HepG2 (cell line): ENCODE results near the gene WNT1. TPM values are rescaled to one million over a fixed set of nuclear protein-coding genes. Genes with fewer than 3 reads are reported as not detected.

ENCODE experiments used
- ATAC-seq: fragments of 200-7000 bp; cut with Tn5 transposase; 3 replicates; pipeline ENCODE4 v1.9.1; 2020; ENCODE audit warnings: mild to moderate bottlenecking, moderate library complexity
- BruUV-seq: library from RNA; stranded (reverse); fragments of 400-500 nt; replicated peaks from 2 replicates; lab custom pipeline; 2021; lab: Mats Ljungman, UMichigan
- CTCF ChIA-PET: fragments of 300-600 bp; formaldehyde crosslinking; extraction: SDS; loops from one replicate; lab custom pipeline; 2021; ENCODE audit warnings: low total read pairs, inconsistent platforms, low intra/inter-chr PET ratio; lab: Yijun Ruan, JAX
- POLR2A ChIA-PET: fragments of 350-600 bp; sonication (Branson Sonifier 250); formaldehyde crosslinking; loops from one replicate; lab custom pipeline; 2020; ENCODE audit warnings: antibody characterized with exemption, inconsistent platforms; lab: Yijun Ruan, JAX
- DNase-seq: peaks from one replicate; pipeline ENCODE4 v3.0.0-alpha.2; 2015; ENCODE audit warnings: low spot score
- FAIRE-seq: peaks from 3 replicates; lab custom pipeline; 2011; peaks lifted over from hg19 to GRCh38; lab: Jason Lieb, UNC
- H2AFZ ChIP-seq: one replicate; pipeline ENCODE4 v1.6.1; 2011; ENCODE audit warnings: low read length, inconsistent platforms
- H3K27ac ChIP-seq: fragments of 300-600 bp; 3 replicates; pipeline ENCODE4 v1.8.0; 2011; ENCODE audit warnings: mixed run types, mild to moderate bottlenecking, mixed read lengths, low read length, inconsistent platforms; ENCODE audit not compliant: insufficient read depth; ENCODE audit errors: extremely low read length
- H3K27me3 ChIP-seq, 2 experiments: fragments of 200-600 bp in 1 of 2; 2 replicates in 1 of 2; 3 replicates in 1 of 2; pipeline versions ENCODE4 v1.6.0 to v1.8.0; 2011; ENCODE audit warnings: low read length in 2 of 2, mild to moderate bottlenecking in 2 of 2, moderate library complexity in 2 of 2, inconsistent platforms in 1 of 2; ENCODE audit not compliant: insufficient read depth in 2 of 2, control insufficient read depth in 1 of 2
- H3K36me3 ChIP-seq, 2 experiments: fragments of 200-600 bp in 1 of 2; replicated peaks in 1 of 2; 2 replicates in 1 of 2; 3 replicates in 1 of 2; pipeline versions ENCODE4 v1.5.1 to v1.8.0; 2011; ENCODE audit warnings: low read length in 2 of 2, inconsistent platforms in 1 of 2; ENCODE audit not compliant: insufficient read depth in 2 of 2, control insufficient read depth in 1 of 2
- H3K4me1 ChIP-seq: 2 replicates; pipeline ENCODE4 v1.5.1; 2012; ENCODE audit warnings: low read length, inconsistent platforms; ENCODE audit not compliant: insufficient read depth
- H3K4me2 ChIP-seq: 2 replicates; pipeline ENCODE4 v1.6.0; 2011; ENCODE audit warnings: low read depth, low read length, inconsistent platforms
- H3K4me3 ChIP-seq, 3 experiments: fragments of 200-600 bp in 1 of 3; sonication (generic), shearing (Covaris generic) in 1 of 3; replicated peaks in 1 of 3; 2 replicates each; pipeline ENCODE4 v1.5.1; 2011 to 2016; ENCODE audit warnings: low read length in 3 of 3, inconsistent platforms in 2 of 3, low read depth in 2 of 3, mild to moderate bottlenecking in 2 of 3, control low read depth in 1 of 3, mixed read lengths in 1 of 3; ENCODE audit not compliant: insufficient read depth in 1 of 3
- H3K79me2 ChIP-seq: one replicate; pipeline ENCODE4 v1.6.1; 2011; ENCODE audit warnings: low read length, inconsistent platforms; ENCODE audit not compliant: insufficient read depth
- H3K9ac ChIP-seq: 2 replicates; pipeline ENCODE4 v1.6.0; 2011; ENCODE audit warnings: mild to moderate bottlenecking, low read depth, low read length, inconsistent platforms; ENCODE audit not compliant: insufficient read depth
- H3K9me3 ChIP-seq: 2 replicates; pipeline ENCODE4 v1.5.1; 2012; ENCODE audit warnings: mild to moderate bottlenecking, low read length
- H4K20me1 ChIP-seq: 2 replicates; pipeline ENCODE4 v1.6.0; 2011; ENCODE audit warnings: inconsistent platforms, mild to moderate bottlenecking, low read length, moderate library complexity; ENCODE audit not compliant: insufficient read depth
- ATRX ChIP-seq: sonication (generic); formaldehyde crosslinking; IDR thresholded peaks from 2 replicates; pipeline ENCODE4 v1.4.0; 2020; ENCODE audit warnings: missing genetic modification reagents, borderline replicate concordance
- CERS6 ChIP-seq: sonication (generic); formaldehyde crosslinking; IDR thresholded peaks from 2 replicates; pipeline ENCODE4 v1.5.0; 2020; ENCODE audit warnings: missing genetic modification reagents
- CTCF ChIP-seq: sonication (generic); formaldehyde crosslinking; IDR thresholded peaks from 2 replicates; pipeline ENCODE4 v1.5.0; 2020; ENCODE audit warnings: mild to moderate bottlenecking, missing genetic modification reagents, moderate library complexity
- EED ChIP-seq: sonication (generic); formaldehyde crosslinking; IDR thresholded peaks from 2 replicates; pipeline ENCODE4 v1.5.0; 2020; ENCODE audit warnings: mild to moderate bottlenecking, missing genetic modification reagents
- MTF2 ChIP-seq: sonication (generic); formaldehyde crosslinking; IDR thresholded peaks from 2 replicates; pipeline ENCODE4 v1.5.0; 2020; ENCODE audit warnings: missing genetic modification reagents, borderline replicate concordance
- NFATC3 ChIP-seq: sonication (generic); formaldehyde crosslinking; IDR thresholded peaks from 2 replicates; pipeline ENCODE4 v1.5.1; 2020; ENCODE audit warnings: mild to moderate bottlenecking, missing genetic modification reagents
- RAD21 ChIP-seq: fragments of 450-650 bp; formaldehyde crosslinking; IDR thresholded peaks from 2 replicates; pipeline ENCODE4 v1.5.0; 2020; ENCODE audit warnings: mild to moderate bottlenecking
- RBM39 ChIP-seq: fragments of 200-400 bp; formaldehyde crosslinking; IDR thresholded peaks from one replicate; pipeline ENCODE4 v1.6.1; 2018; ENCODE audit warnings: antibody characterized with exemption, mild to moderate bottlenecking, low read depth, low read length; ENCODE audit not compliant: poor library complexity, severe bottlenecking
- SMC3 ChIP-seq: IDR thresholded peaks from 2 replicates; pipeline ENCODE4 v1.6.1; 2011; ENCODE audit warnings: low read length, improper control_type of control experiment
- STAG1 ChIP-seq: sonication (generic); formaldehyde crosslinking; IDR thresholded peaks from 2 replicates; pipeline ENCODE4 v1.4.0; 2020; ENCODE audit warnings: missing genetic modification reagents
- TEAD3 ChIP-seq: optimal IDR thresholded peaks from 2 replicates; pipeline ENCODE3; 2016; ENCODE audit warnings: borderline replicate concordance
- XRCC5 ChIP-seq: fragments of 200-400 bp; formaldehyde crosslinking; optimal IDR thresholded peaks from 2 replicates; pipeline ENCODE3; 2017; ENCODE audit warnings: mild to moderate bottlenecking, low read length
- ZBTB33 ChIP-seq: sonication (generic); formaldehyde crosslinking; IDR thresholded peaks from 2 replicates; pipeline ENCODE4 v1.4.0; 2020; ENCODE audit warnings: missing genetic modification reagents
- ZBTB7B ChIP-seq: sonication (generic); formaldehyde crosslinking; IDR thresholded peaks from 2 replicates; pipeline ENCODE4 v1.4.0; 2020; ENCODE audit warnings: missing genetic modification reagents
- ZFX ChIP-seq: sonication (generic); formaldehyde crosslinking; IDR thresholded peaks from 2 replicates; pipeline ENCODE4 v1.4.0; 2020; ENCODE audit warnings: mild to moderate bottlenecking, low read depth, missing genetic modification reagents, moderate library complexity
- ZNF530 ChIP-seq: sonication (generic); formaldehyde crosslinking; IDR thresholded peaks from 2 replicates; pipeline ENCODE4 v1.5.0; 2020; ENCODE audit warnings: low read depth, mild to moderate bottlenecking, missing genetic modification reagents
- ZNF644 ChIP-seq: IDR thresholded peaks from 2 replicates; pipeline ENCODE4 v1.6.1; 2016; ENCODE audit warnings: low read depth
- ZNF691 ChIP-seq: sonication (generic); formaldehyde crosslinking; IDR thresholded peaks from 2 replicates; pipeline ENCODE4 v1.4.0; 2020; ENCODE audit warnings: missing genetic modification reagents, low read depth, mild to moderate bottlenecking, borderline replicate concordance
- ZNF850 ChIP-seq: sonication (generic); formaldehyde crosslinking; conservative IDR thresholded peaks from 2 replicates; pipeline ENCODE4 v1.9.0; 2021; ENCODE audit warnings: mild to moderate bottlenecking, missing genetic modification reagents
- WGBS: methylation state at CpG from one replicate; pipeline ENCODE4 v1.1.6; 2017; ENCODE audit warnings: low lambda C conversion rate; 5-methylcytosine and 5-hydroxymethylcytosine counted together
- in situ Hi-C: cut with HindIII; loops from 2 replicates; pipeline ENCODE4 v1.10.0; 2017; ENCODE audit warnings: low pct_unique_long_range_greater_than_20kb; ENCODE audit not compliant: extremely low pct_ligation_motif_present
- intact Hi-C: fragments of 100-400 bp; cut with micrococcal nuclease; formaldehyde crosslinking; loops from one replicate; pipeline ENCODE4 v1.10.0; 2022; ENCODE audit not compliant: unreplicated experiment
- polyA plus RNA-seq, 8 experiments: library from polyadenylated mRNA; depleted of rRNA in 3 of 8; stranded (reverse) in 7 of 8; unstranded in 1 of 8; fragments of >200 nt; fragmentation: Illumina TruSeq in 4 of 8; extraction: Trizol in 4 of 8; gene quantifications; 2 replicates each; pipeline versions ENCODE4 v1.2.1 to v1.2.3, GENCODE V29; 2011 to 2016; ENCODE audit warnings: low read depth in 4 of 8, missing spikeins in 1 of 8, mixed read lengths in 1 of 8; ENCODE audit not compliant: insufficient read depth in 1 of 8
- total RNA-seq, 5 experiments: library from RNA; depleted of rRNA; stranded (reverse); fragments of >200 nt; fragmentation: Illumina TruSeq; extraction: Trizol; gene quantifications; 2 replicates each; pipeline ENCODE4 v1.2.3, GENCODE V29; 2016; ENCODE audit warnings: low read depth in 1 of 5

WNT1 gene
- total and polyA plus RNA-seq, 2 of the 13 experiments (the other 11 are each of a cell fraction or from before 2014, with no cell fraction given): not detected

GRCh38 chr12:48973941-48974673 is 4.0 kb upstream of the WNT1 start:
- H3K4me2 ChIP-seq: no peak overlapping the region
- ChIA-PET CTCF (interaction anchor here (1.2 to 2.7 kb wide), 2 partner anchors 14 to 21 kb away, joined by 6 to 11 read pairs; no protein-coding TSS in a partner anchor), POLR2A (interaction anchor here (1.2 kb wide), 1 partner anchor 16 kb away, joined by 3 read pairs; the partner anchor contains the start of gene ARF3)
- DNase-seq: no peak
- 2% methylated on average over 10 of the region's 19 CpGs for WGBS
- in situ Hi-C loops (no loop called here), intact Hi-C loops (no loop called here)
- H3K79me2 ChIP-seq: no peaks in the 10 kb centered on the region
- H3K27me3 ChIP-seq: peaks cover 27 to 79% of the 10 kb centered on the region in 2 experiments
- peak; percentile 64 for ATAC-seq
- FAIRE-seq: peak; percentile 26
- no peak overlapping the region for H3K9ac ChIP-seq
- no peak overlapping the region for H3K4me3 ChIP-seq
- H3K27ac ChIP-seq: no peak overlapping the region
- H3K9me3 ChIP-seq: no peaks in the 10 kb centered on the region
- peaks cover 9% of the 10 kb centered on the region; the same call in 1 of the 2 replicates for H4K20me1 ChIP-seq
- peaks cover 73% of the 10 kb centered on the region for H3K4me1 ChIP-seq
- BruUV-seq: no TSS peak
- H2AFZ ChIP-seq: no peak overlapping the region
- H3K36me3 ChIP-seq: no peaks in the 10 kb centered on the region
- TF ChIP-seq ZBTB7B (CRISPR knock-in tag): 0 out of 2 replicates have a peak, but pooled peaks have one; percentile 35
- peak; percentile 33 for TF ChIP-seq RBM39
- TF ChIP-seq EED (CRISPR knock-in tag): 0 out of 2 replicates have a peak, but pooled peaks have one; percentile 49
- TF ChIP-seq STAG1 (CRISPR knock-in tag): peak; percentile 34
- no peak for TF ChIP-seq ATRX
- peak; percentile 47 for TF ChIP-seq RAD21 (CRISPR knock-in tag)
- no peak for TF ChIP-seq CERS6 (CRISPR knock-in tag)
- TF ChIP-seq ZBTB33 (CRISPR knock-in tag): peak; percentile 71; the same call in 1 of the 2 replicates
- 0 out of 2 replicates have a peak, but pooled peaks have one; percentile 7 for TF ChIP-seq SMC3
- TF ChIP-seq ZNF691: no peak
- 0 out of 2 replicates have a peak, but pooled peaks have one; percentile 32 for TF ChIP-seq MTF2 (CRISPR knock-in tag)
- TF ChIP-seq NFATC3 (CRISPR knock-in tag): no peak
- peak; percentile 48 for TF ChIP-seq XRCC5
- peak; percentile 79 for TF ChIP-seq CTCF
- no peak for TF ChIP-seq ZNF850 (CRISPR knock-in tag)
- no peak for TF ChIP-seq ZNF530 (CRISPR knock-in tag)
- TF ChIP-seq ZFX (CRISPR knock-in tag): peak; percentile 28; the same call in 1 of the 2 replicates
- TF ChIP-seq ZNF644 (CRISPR knock-in tag): no peak
- TF ChIP-seq TEAD3: peak; percentile 36
